Astrocyte of the spinal cord (primary cell): ENCODE results near the gene FABP6.
"Not testable (repeated sequence)": the region's sequence is repeated elsewhere in the genome, so short reads cannot be mapped to it uniquely, and the experiment has no call there.

Experiments
- DNase-seq: peaks from one replicate; pipeline ENCODE4 v3.0.0; 2011; ENCODE audit warnings: low read depth, low spot score
- H3K4me3 ChIP-seq: 2 replicates; pipeline ENCODE4 v1.5.1; 2011; ENCODE audit warnings: low read depth, mild to moderate bottlenecking, low read length, moderate library complexity
- in situ Hi-C: cut with HindIII; loops from 2 replicates; pipeline ENCODE4 v1.10.0; 2017; ENCODE audit warnings: low sequenced_read_pairs
- TF ChIP-seq, protein P1 (sequence below): IDR thresholded peaks from 2 replicates; pipeline ENCODE4 v1.5.1; 2012; ENCODE audit warnings: low read depth, mild to moderate bottlenecking, low read length, inconsistent platforms

FABP6 gene

DNA sequence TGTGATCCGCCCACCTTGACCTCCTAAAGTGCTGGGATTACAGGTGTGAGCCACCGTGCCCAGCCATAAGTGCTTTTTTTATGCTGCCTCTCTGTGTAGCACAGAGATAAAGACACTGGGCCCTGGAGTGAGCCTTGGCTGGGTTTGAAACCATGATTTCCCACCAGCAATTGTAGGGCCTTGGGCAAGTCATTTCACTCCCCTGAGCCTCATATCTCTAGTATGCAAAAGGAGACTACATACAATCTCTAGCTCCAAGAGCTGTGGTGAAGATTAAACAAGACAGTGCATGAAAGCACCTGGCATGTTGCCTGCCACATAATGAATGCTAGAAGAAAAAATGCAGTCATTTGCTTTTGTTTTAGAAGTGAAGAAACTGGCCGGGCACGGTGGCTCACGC is 3.9 kb downstream of the FABP6 start:
- in situ Hi-C loops, result no loop called here
- TF ChIP-seq, protein P1, sequence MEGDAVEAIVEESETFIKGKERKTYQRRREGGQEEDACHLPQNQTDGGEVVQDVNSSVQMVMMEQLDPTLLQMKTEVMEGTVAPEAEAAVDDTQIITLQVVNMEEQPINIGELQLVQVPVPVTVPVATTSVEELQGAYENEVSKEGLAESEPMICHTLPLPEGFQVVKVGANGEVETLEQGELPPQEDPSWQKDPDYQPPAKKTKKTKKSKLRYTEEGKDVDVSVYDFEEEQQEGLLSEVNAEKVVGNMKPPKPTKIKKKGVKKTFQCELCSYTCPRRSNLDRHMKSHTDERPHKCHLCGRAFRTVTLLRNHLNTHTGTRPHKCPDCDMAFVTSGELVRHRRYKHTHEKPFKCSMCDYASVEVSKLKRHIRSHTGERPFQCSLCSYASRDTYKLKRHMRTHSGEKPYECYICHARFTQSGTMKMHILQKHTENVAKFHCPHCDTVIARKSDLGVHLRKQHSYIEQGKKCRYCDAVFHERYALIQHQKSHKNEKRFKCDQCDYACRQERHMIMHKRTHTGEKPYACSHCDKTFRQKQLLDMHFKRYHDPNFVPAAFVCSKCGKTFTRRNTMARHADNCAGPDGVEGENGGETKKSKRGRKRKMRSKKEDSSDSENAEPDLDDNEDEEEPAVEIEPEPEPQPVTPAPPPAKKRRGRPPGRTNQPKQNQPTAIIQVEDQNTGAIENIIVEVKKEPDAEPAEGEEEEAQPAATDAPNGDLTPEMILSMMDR, result no peak
- no peak overlapping the region for H3K4me3 ChIP-seq
- no peak for DNase-seq

DNA sequence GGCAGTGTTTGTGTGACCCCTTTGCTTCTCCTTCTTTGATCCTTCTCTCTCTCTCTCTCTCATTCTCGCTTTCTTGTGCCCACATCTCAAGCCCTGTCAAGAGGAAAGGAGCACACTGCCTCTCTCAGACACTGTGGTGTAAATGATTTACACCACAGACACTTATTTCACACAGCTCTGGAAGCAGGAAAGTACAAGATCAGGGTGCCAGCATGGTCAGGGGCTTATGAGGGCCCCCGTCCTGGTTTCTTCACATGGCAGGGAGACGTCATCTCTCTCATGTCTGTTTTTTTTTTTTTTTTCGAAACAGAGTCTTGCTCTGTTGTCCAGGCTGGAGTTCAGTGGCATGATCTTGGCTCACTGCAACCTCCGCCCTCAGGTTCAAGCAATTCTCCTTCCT is 6.4 kb downstream of the FABP6 start:
- in situ Hi-C loops, result no loop called here
- DNase-seq, result no peak
- no peak overlapping the region for H3K4me3 ChIP-seq
- TF ChIP-seq, protein P1, result no peak

DNA sequence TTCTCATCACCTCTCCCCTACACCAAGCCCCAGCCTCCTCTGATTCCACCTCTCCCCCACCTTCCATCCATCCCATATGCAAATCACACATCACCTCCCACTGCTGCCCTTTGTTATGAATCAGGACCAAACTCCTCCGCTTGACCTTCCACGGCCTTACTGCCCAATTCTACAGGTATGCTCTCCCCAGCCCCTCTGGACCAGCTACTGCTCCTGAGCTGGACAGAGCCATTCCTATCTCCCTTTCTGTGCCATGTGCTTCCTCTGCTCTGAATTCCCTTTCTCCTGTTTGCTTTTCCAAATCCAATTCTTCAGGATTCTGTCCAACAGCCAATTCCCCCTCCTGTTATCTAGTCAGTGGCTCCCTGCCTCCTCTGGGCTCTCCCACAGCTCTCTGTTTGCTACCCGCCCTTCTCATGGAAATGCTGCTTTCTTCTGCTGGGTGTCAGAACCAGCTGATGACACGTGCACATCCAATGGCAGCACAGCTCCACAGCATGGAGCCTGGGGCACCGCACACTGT is 8.3 kb downstream of the FABP6 start:
- in situ Hi-C loops, result no loop called here
- DNase-seq, result no peak
- no peak overlapping the region for H3K4me3 ChIP-seq
- TF ChIP-seq, protein P1, result no peak

DNA sequence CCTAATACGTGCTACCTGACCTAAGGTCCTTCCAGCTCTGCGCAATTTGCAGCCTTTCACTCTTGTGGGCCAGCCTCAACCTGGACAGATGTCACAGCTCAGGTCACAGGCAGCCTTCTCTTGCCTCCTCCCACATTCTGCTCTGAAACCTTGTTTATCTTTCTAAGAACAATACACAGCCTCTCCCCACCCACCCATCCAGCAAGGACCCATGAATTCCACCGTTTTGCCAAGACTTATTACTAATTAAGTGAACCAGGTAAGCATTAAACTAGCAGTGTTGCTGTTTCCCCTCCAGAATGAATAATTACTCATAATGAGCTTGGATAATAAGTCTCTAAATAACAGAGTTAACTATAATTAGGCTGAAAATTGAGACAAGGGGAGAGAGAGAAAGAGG is 11.0 kb downstream of the FABP6 start:
- DNase-seq, result no peak
- no peak overlapping the region for H3K4me3 ChIP-seq
- in situ Hi-C loops, result no loop called here
- TF ChIP-seq, protein P1, result no peak

DNA sequence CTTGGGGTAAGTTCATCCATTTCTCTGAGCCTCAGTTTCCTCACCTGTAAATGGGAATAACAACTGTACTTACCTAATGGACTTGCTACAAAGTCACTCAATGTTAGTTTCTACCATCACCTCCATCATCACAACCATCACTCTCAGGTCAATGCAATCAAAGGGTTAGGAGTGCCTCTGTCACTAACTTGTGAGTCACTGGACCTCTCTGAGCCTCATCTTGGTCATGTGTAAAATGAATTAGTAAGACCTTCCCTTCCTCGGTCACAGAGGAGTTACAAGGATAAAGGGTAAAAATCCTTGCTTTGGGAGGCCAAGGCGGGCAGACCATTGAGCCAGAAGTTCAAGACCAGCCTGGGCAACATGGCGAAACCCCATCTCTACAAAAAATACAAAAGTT is 12.8 kb downstream of the FABP6 start:
- DNase-seq, result no peak
- TF ChIP-seq, protein P1, result no peak
- in situ Hi-C loops, result no loop called here
- no peak overlapping the region for H3K4me3 ChIP-seq

DNA sequence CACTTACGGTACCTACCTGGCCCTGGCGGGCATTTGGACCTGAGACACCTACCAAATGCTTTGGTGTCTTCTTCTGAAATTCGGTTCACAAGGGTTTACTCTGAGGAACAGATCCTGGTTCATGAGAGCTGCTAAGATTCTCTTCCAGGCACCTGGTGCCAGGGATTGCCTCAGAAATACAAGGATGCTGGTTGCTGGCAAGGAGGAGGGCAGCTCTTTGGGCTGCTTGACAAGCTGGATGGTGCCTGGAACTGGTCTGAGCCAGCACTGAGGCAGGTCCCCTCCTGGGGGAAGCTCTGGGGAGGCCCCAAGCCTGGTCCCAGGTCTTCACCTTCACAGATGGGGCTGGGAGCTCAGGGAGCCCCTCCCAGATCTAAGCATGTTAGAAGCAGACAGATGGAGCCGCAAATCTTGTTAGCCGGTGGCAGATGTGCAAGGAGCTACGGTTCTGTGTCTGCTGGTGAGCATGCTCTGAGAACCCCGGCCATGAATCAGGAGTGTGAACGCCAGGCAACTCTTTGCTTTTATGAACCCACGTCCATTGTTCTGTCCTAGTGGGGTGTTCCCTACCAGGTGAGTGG is 16.3 kb downstream of the FABP6 start:
- no peak overlapping the region for H3K4me3 ChIP-seq
- in situ Hi-C loops, result no loop called here
- TF ChIP-seq, protein P1, result no peak
- DNase-seq, result no peak

DNA sequence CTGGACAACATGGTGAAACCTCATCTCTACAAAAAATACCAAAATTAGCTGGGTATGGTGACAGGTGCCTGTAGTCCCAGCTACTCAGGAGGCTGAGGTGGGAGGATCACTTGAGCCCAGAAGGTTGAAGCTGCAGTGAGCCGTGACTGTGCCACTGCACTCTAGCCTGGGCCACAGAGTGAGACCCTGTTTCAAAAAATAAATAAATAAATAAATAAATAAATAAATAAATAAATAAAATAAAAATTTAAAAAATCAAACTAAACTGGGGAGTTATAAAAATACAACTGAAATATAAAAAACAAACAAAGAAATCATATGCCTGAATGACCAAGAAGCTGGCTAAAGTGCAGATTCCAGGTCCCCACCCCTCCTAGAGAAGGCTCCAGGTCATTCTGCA is 20.3 kb downstream of the FABP6 start:
- DNase-seq, in situ Hi-C loops, H3K4me3 ChIP-seq: not testable (repeated sequence)
